OCI-LY1 (cell line): ENCODE results near the gene RAB22A.

Source experiments
- H2AFZ ChIP-seq: fragments of 200-600 bp; sonication (generic), shearing (Covaris generic); 2 replicates; pipeline ENCODE4 v1.6.0; 2014; ENCODE audit warnings: antibody characterized with exemption, mild to moderate bottlenecking, low read length
- H3F3A ChIP-seq: fragments of 200-600 bp; sonication (generic), shearing (Covaris generic); 2 replicates; pipeline ENCODE4 v1.6.0; 2014; ENCODE audit warnings: mild to moderate bottlenecking, antibody characterized with exemption, low read length, moderate library complexity; ENCODE audit not compliant: insufficient read depth
- H3K27ac ChIP-seq: fragments of 200-600 bp; sonication (generic); 2 replicates; pipeline ENCODE4 v1.5.1; 2014; ENCODE audit warnings: low read length, mixed run types, mild to moderate bottlenecking, low read depth; ENCODE audit not compliant: poor library complexity, severe bottlenecking
- H3K27me3 ChIP-seq: fragments of 200-600 bp; sonication (generic); 2 replicates; pipeline ENCODE4 v1.6.0; 2014; ENCODE audit warnings: antibody characterized with exemption, mild to moderate bottlenecking, low read length, moderate library complexity; ENCODE audit not compliant: insufficient read depth
- H3K36me3 ChIP-seq: fragments of 200-600 bp; sonication (generic); 2 replicates; pipeline ENCODE4 v1.6.1; 2014; ENCODE audit warnings: mild to moderate bottlenecking, antibody characterized with exemption, low read length, moderate library complexity, mixed read lengths; ENCODE audit not compliant: insufficient read depth
- H3K4me1 ChIP-seq: fragments of 200-600 bp; sonication (generic); 2 replicates; pipeline ENCODE4 v1.5.1; 2014; ENCODE audit warnings: mild to moderate bottlenecking, low read length, moderate library complexity; ENCODE audit not compliant: insufficient read depth, severe bottlenecking
- H3K4me2 ChIP-seq: fragments of 200-600 bp; sonication (generic), shearing (Covaris generic); 2 replicates; pipeline ENCODE4 v1.6.1; 2014; ENCODE audit warnings: low read length
- H3K4me3 ChIP-seq: fragments of 200-600 bp; sonication (generic); 2 replicates; pipeline ENCODE4 v1.5.1; 2014; ENCODE audit warnings: low read length, low read depth, mild to moderate bottlenecking, mixed read lengths; ENCODE audit not compliant: poor library complexity, severe bottlenecking
- H3K79me2 ChIP-seq: fragments of 200-600 bp; shearing (Covaris generic); 2 replicates; pipeline ENCODE4 v1.6.1; 2016; ENCODE audit warnings: mixed run types, low read length, mixed read lengths; ENCODE audit not compliant: insufficient read depth
- H3K9ac ChIP-seq: fragments of 200-600 bp; sonication (generic), shearing (Covaris generic); 2 replicates; pipeline ENCODE4 v1.6.1; 2014; ENCODE audit warnings: mild to moderate bottlenecking, low read length, mixed read lengths
- H3K9me2 ChIP-seq: fragments of 200-600 bp; sonication (generic), shearing (Covaris generic); 2 replicates; pipeline ENCODE4 v1.6.1; 2014; ENCODE audit warnings: low read depth, mild to moderate bottlenecking, low read length, mixed read lengths
- H3K9me3 ChIP-seq: fragments of 200-600 bp; shearing (Covaris generic); 2 replicates; pipeline ENCODE4 v1.6.1; 2014; ENCODE audit warnings: low read length, mixed read lengths
- H4K20me1 ChIP-seq: fragments of 200-600 bp; sonication (generic), shearing (Covaris generic); 2 replicates; pipeline ENCODE4 v1.6.0; 2016; ENCODE audit warnings: mild to moderate bottlenecking, low read length; ENCODE audit not compliant: insufficient read depth
- CTCF ChIP-seq: fragments of 200-600 bp; sonication (generic), shearing (Covaris generic); IDR thresholded peaks from 2 replicates; pipeline ENCODE4 v1.5.1; 2017; ENCODE audit warnings: mild to moderate bottlenecking, antibody characterized with exemption, low read length, moderate library complexity, mixed read lengths
- EZH2 ChIP-seq: fragments of 200-600 bp; sonication (generic), shearing (Covaris generic); IDR thresholded peaks from 2 replicates; pipeline ENCODE4 v1.8.0; 2017; ENCODE audit warnings: borderline replicate concordance, mixed run types, mild to moderate bottlenecking, antibody characterized with exemption, low read length, moderate library complexity, mixed read lengths

Gene RAB22A

GRCh38 chr20:58268936-58269619 lies 40.4 kb upstream of the RAB22A start:
- Histone ChIP-seq H3K79me2 (no peaks in the 10 kb centered on the region; the same call in 1 of the 2 replicates), H3K9me3 (no peaks in the 10 kb centered on the region), H3K9ac (no peak overlapping the region), H3K36me3 (peaks cover 15% of the 10 kb centered on the region), H3F3A (no peaks in the 10 kb centered on the region), H3K4me1 (no peaks in the 10 kb centered on the region), H3K4me2 (no peak overlapping the region), H2AFZ (no peak overlapping the region), H3K27me3 (no peaks in the 10 kb centered on the region), H3K4me3 (no peak overlapping the region), H3K27ac (no peak overlapping the region), H3K9me2 (no peaks in the 10 kb centered on the region), H4K20me1 (no peaks in the 10 kb centered on the region)
- TF ChIP-seq CTCF: no peak
- no peak for TF ChIP-seq EZH2

GRCh38 chr20:58271606-58272351 lies 37.7 kb upstream of the RAB22A start:
- Histone ChIP-seq H3K9ac (no peak overlapping the region), H3K79me2 (no peaks in the 10 kb centered on the region; the same call in 1 of the 2 replicates), H3K9me3 (peaks cover 3% of the 10 kb centered on the region; the same call in 1 of the 2 replicates), H3K27me3 (no peaks in the 10 kb centered on the region), H3K4me3 (no peak overlapping the region), H3K4me1 (no peaks in the 10 kb centered on the region), H3K36me3 (peaks cover 15% of the 10 kb centered on the region), H2AFZ (no peak overlapping the region), H3K9me2 (no peaks in the 10 kb centered on the region), H3K4me2 (no peak overlapping the region), H3K27ac (no peak overlapping the region), H3F3A (no peaks in the 10 kb centered on the region), H4K20me1 (no peaks in the 10 kb centered on the region)
- TF ChIP-seq CTCF: no peak
- no peak for TF ChIP-seq EZH2

- Histone ChIP-seq H2AFZ (no peak overlapping the region), H3K79me2 (no peaks in the 10 kb centered on the region; the same call in 1 of the 2 replicates)
Observed at GRCh38 chr20:58274384-58274783, 35.1 kb upstream of the RAB22A start.

More at GRCh38 chr20:58274384-58274783, 35.1 kb upstream of the RAB22A start:
- H3K27me3 ChIP-seq: no peaks in the 10 kb centered on the region
- H3K9me3 ChIP-seq: peaks cover 3% of the 10 kb centered on the region; the same call in 1 of the 2 replicates
- TF ChIP-seq EZH2 (no peak), CTCF (no peak)
- no peak overlapping the region for H3K27ac ChIP-seq
- H3K36me3 ChIP-seq: no peaks in the 10 kb centered on the region; the same call in none of the 2 replicates
- H3K9me2 ChIP-seq: no peaks in the 10 kb centered on the region
- H4K20me1 ChIP-seq: no peaks in the 10 kb centered on the region
- no peaks in the 10 kb centered on the region for H3F3A ChIP-seq
- no peak overlapping the region for H3K4me3 ChIP-seq
- no peak overlapping the region for H3K4me2 ChIP-seq
- no peak overlapping the region for H3K9ac ChIP-seq
- H3K4me1 ChIP-seq: no peaks in the 10 kb centered on the region
